ENCODE data around the gene RUNX3. TPM values are rescaled to one million over a fixed set of nuclear protein-coding genes. Genes with fewer than 3 reads are reported as not detected.

Gene RUNX3
- total and polyA plus RNA-seq, 2 donors (not counting 1 experiment from before 2014, with no cell fraction given), result 86.0 to 127 TPM

GRCh38 chr1:24861821-24862727, 68.0 kb downstream of the RUNX3 start:
- DNase-seq (no peak), ATAC-seq (ENCODE audit: low read depth) (no peak)
- Histone ChIP-seq H2AFZ (ENCODE audit: insufficient read depth, low read depth, low read length, poor library complexity, severe bottlenecking) (no peak overlapping the region), H4K20me1 (ENCODE audit: control insufficient read depth, insufficient read depth, low read length, poor library complexity, severe bottlenecking) (no peaks in the 10 kb centered on the region), H3K79me2 (ENCODE audit: control insufficient read depth, insufficient read depth, low read length) (no peaks in the 10 kb centered on the region), H3K36me3 (replicated peaks in 1 of 2; ENCODE audit: control extremely low read depth in 1 of 2, control insufficient read depth in 1 of 2, extremely low read depth in 1 of 2, insufficient read depth in 2 of 2, low read length in 1 of 2) (no peaks in the 10 kb centered on the region), H3K9ac (ENCODE audit: low read length) (no peak overlapping the region), H3K27me3 (replicated peaks in 1 of 4; ENCODE audit: control extremely low read depth in 1 of 4, control insufficient read depth in 3 of 4, insufficient read depth in 4 of 4, low read length in 3 of 4) (peaks cover 0 to 4% (median 0%) of the 10 kb centered on the region in 4 experiments), H3K4me3 (ENCODE audit: control extremely low read depth in 1 of 5, extremely low read depth in 1 of 5, insufficient read depth in 1 of 5, low read depth in 2 of 5, low read length in 4 of 5) (no peak overlapping the region), H3K4me2 (replicated peaks; ENCODE audit: low read depth, low read length, poor library complexity, severe bottlenecking) (no peak overlapping the region), H3K9me3 (ENCODE audit: control extremely low read depth in 1 of 3, control insufficient read depth in 2 of 3, insufficient read depth in 1 of 3, low read length in 2 of 3) (no peaks in the 10 kb centered on the region), H3K4me1 (ENCODE audit: control insufficient read depth in 2 of 2, insufficient read depth in 2 of 2, low read length in 2 of 2) (peaks cover 0 to 5% of the 10 kb centered on the region in 2 donors), H3K27ac (ENCODE audit: low read length in 2 of 2) (no peak overlapping the region)
- no peak overlapping the region for H3K27ac Mint-ChIP-seq
- H3K4me1 Mint-ChIP-seq, result peaks cover 5% of the 10 kb centered on the region
- H3K9me3 Mint-ChIP-seq (ENCODE audit: insufficient read depth), result no peaks in the 10 kb centered on the region
- 89% methylated on average over 28 of the region's 28 CpGs for WGBS (ENCODE audit: insufficient coverage)
- H3K27me3 Mint-ChIP-seq, result peaks cover 6% of the 10 kb centered on the region
- ChIA-PET POLR2A (no interaction called here), CTCF (no interaction called here)
- TF ChIP-seq EZH2 (IDR thresholded peaks at IDR 0.05; ENCODE audit: borderline replicate concordance, insufficient read depth, low read depth, low read length, poor library complexity, severe bottlenecking), result no peak
- TF ChIP-seq CTCF (IDR thresholded peaks at IDR 0.05), result no peak
- no peak overlapping the region for H3K4me3 Mint-ChIP-seq
- intact Hi-C loops (cut with micrococcal nuclease), result no loop called here

GRCh38 chr1:24860841-24861240, 69.2 kb downstream of the RUNX3 start:
- Histone ChIP-seq H3K4me3 (ENCODE audit: control extremely low read depth in 1 of 5, extremely low read depth in 1 of 5, insufficient read depth in 1 of 5, low read depth in 2 of 5, low read length in 4 of 5) (no peak overlapping the region), H2AFZ (ENCODE audit: insufficient read depth, low read depth, low read length, poor library complexity, severe bottlenecking) (no peak overlapping the region), H3K9ac (ENCODE audit: low read length) (no peak overlapping the region), H4K20me1 (ENCODE audit: control insufficient read depth, insufficient read depth, low read length, poor library complexity, severe bottlenecking) (no peaks in the 10 kb centered on the region), H3K27me3 (replicated peaks in 1 of 4; ENCODE audit: control extremely low read depth in 1 of 4, control insufficient read depth in 3 of 4, insufficient read depth in 4 of 4, low read length in 3 of 4) (peaks cover 0 to 4% (median 0%) of the 10 kb centered on the region in 4 experiments), H3K36me3 (replicated peaks in 1 of 2; ENCODE audit: control extremely low read depth in 1 of 2, control insufficient read depth in 1 of 2, extremely low read depth in 1 of 2, insufficient read depth in 2 of 2, low read length in 1 of 2) (no peaks in the 10 kb centered on the region), H3K27ac (ENCODE audit: low read length in 2 of 2) (no peak overlapping the region), H3K9me3 (ENCODE audit: control extremely low read depth in 1 of 3, control insufficient read depth in 2 of 3, insufficient read depth in 1 of 3, low read length in 2 of 3) (no peaks in the 10 kb centered on the region), H3K4me2 (replicated peaks; ENCODE audit: low read depth, low read length, poor library complexity, severe bottlenecking) (no peak overlapping the region), H3K4me1 (ENCODE audit: control insufficient read depth in 2 of 2, insufficient read depth in 2 of 2, low read length in 2 of 2) (peaks cover 0 to 5% of the 10 kb centered on the region in 2 donors), H3K79me2 (ENCODE audit: control insufficient read depth, insufficient read depth, low read length) (no peaks in the 10 kb centered on the region)
- POLR2A ChIA-PET, result no interaction called here
- TF ChIP-seq EZH2 (IDR thresholded peaks at IDR 0.05; ENCODE audit: borderline replicate concordance, insufficient read depth, low read depth, low read length, poor library complexity, severe bottlenecking), result no peak
- TF ChIP-seq CTCF (IDR thresholded peaks at IDR 0.05), result no peak
- H3K4me3 Mint-ChIP-seq, result no peak overlapping the region
- H3K4me1 Mint-ChIP-seq, result peaks cover 5% of the 10 kb centered on the region
- H3K27ac Mint-ChIP-seq, result no peak overlapping the region
- 91% methylated on average over 15 of the region's 15 CpGs for WGBS (ENCODE audit: insufficient coverage)
- DNase-seq (no peak), ATAC-seq (ENCODE audit: low read depth) (no peak)
- CTCF ChIA-PET, result no interaction called here
- H3K27me3 Mint-ChIP-seq, result peaks cover 3% of the 10 kb centered on the region
- intact Hi-C loops (cut with micrococcal nuclease), result no loop called here
- no peaks in the 10 kb centered on the region for H3K9me3 Mint-ChIP-seq (ENCODE audit: insufficient read depth)
